Measurements from ENCODE around the gene OLR1. TPM values are rescaled to one million over a fixed set of nuclear protein-coding genes. Genes with fewer than 3 reads are reported as not detected.

OLR1 gene
- total RNA-seq, result not detected in 2 replicates

DNA sequence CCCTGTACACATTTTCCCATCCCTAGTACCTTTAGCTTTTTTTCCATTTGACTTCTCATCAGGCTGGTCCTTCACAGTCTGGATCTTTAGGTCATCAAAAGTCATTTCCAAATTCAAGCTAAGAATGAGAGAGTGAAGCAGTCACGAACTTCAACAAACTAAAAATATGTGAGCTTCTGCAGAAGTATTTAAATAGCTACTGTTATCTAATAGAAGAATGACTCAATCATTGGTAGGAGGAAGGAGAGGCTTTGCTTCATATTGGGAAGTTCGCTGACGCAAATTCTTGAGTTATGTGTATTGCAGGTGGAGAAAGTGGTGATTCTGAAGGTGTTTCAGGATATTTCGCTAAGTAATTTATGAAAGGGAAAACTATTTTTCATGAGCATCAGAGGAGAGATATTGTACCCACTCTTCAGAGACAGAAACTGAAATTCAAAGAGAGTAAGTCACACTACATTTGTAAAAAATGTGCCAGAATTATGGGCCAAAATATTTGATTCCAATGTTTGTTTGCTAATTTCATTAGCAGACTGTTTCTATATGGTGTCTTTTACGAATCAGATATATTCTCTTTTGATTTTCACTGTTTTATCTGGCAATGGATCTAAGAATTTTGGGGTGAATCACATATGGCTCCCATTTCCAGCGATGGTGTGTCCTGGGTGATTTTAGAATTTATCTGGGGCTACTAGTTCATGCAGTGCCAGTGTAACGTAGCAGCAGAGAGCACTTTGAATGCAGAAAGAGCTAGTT, at the start of gene OLR1:
TSS of gene OLR1 (minus strand) at position 160 of the 756 bp plus-strand sequence. CDS start at position 105, 55 bp downstream.

DNA sequence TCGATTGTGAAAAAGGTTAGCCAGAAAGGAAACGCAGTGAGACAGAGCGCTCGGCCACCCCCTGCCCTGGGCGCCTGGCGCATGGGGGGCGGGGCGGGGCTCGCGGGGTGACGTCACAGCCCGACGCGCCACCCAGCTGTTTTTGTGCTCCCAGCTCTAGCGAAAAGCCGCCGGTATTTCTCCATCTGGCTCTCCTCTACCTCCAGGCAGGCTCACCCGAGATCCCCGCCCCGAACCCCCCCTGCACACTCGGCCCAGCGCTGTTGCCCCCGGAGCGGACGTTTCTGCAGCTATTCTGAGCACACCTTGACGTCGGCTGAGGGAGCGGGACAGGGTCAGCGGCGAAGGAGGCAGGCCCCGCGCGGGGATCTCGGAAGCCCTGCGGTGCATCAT, 40.8 kb upstream of the OLR1 start, which contains the start of gene GABARAPL1:
TSS of gene GABARAPL1 (plus strand) at position 139 of the 393 bp plus-strand sequence. CDS start at position 392, 253 bp downstream.

DNA sequence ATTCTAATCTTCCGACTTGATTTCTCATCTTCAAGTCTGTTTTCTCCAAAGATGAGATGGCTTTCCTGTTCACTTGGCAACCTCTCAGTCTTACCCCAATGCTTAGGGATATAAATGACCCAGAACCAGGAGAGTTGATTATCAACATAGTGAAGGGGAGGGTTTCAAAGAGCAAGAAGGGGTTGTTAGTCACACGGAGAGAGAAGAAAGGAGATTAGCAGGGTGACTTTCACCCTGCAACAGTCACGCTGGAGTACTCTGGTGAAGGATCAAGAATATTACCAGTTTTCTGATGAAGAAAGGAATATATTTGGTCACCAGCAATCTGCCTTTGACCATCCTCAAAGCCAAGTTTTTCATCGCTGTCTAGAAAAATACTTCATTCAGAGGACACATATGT, 6.9 kb upstream of the OLR1 start, which contains the start of gene TMEM52B:
TSS of gene TMEM52B (plus strand) at position 212 of the 400 bp plus-strand sequence. CDS start 543 bp downstream, outside the sequence.

DNA sequence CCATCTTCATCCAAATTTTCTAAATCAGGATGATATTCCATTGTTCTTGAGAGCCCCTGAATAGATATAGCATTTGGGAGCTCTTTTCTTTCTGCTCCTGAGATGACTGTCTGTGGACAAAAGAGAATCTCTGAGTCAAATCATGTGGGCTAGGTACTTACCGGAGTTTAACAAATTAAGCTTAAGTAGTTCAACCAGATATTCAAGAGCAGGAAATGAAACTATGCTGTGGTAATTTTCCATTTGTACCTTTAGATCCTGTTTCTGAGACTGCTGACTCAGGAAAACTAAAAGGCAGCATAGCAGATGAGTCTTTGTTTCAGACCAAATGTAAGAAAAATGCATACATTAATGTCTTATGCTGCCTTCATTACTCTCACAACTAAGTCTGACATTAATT, 41.9 kb downstream of the OLR1 start, which contains the start of gene CLEC7A:
TSS of gene CLEC7A (minus strand) at position 158 of the 400 bp plus-strand sequence. CDS start at position 41, 117 bp downstream.

Other genes starting within 250 kb of the OLR1 start
- not detected in 2 replicates for gene CLEC2A, start 239.8 kb downstream of the OLR1 start, total RNA-seq
- gene CLEC12A, start 200.7 kb downstream of the OLR1 start, total RNA-seq, result not detected in 2 replicates
- not detected in 2 replicates for gene CLEC1B, start 173.0 kb downstream of the OLR1 start, total RNA-seq
- under 0.01 and 0.19 TPM in 2 replicates for gene CLEC12B, start 161.5 kb downstream of the OLR1 start, total RNA-seq
- gene CLEC9A, start 141.4 kb downstream of the OLR1 start, total RNA-seq, result not detected in 2 replicates
- gene CLEC1A, start 73.1 kb downstream of the OLR1 start, total RNA-seq, result 13.4 and 38.3 TPM in 2 replicates
- gene CLEC7A, start 41.9 kb downstream of the OLR1 start, total RNA-seq, result not detected in 2 replicates
- under 0.01 TPM in 1 of 2 replicates, not detected in the other for gene TMEM52B, start 6.9 kb upstream of the OLR1 start, total RNA-seq
- 45.7 and 105 TPM in 2 replicates for gene GABARAPL1, start 40.7 kb upstream of the OLR1 start, total RNA-seq
- gene KLRD1, start 135.7 kb upstream of the OLR1 start, total RNA-seq, result under 0.01 TPM in 2 replicates
- not detected in 2 replicates for gene KLRK1, start 217.9 kb upstream of the OLR1 start, total RNA-seq
- gene KLRC4, start 237.6 kb upstream of the OLR1 start, total RNA-seq, result not detected in 2 replicates
- gene KLRC3, start 248.5 kb upstream of the OLR1 start, total RNA-seq, result not detected in 2 replicates